HL-60/S4 treated with phorbol 12-myristate 13-acetate at 8.2 ng/mL for 4 days and 3 days (cell line): ENCODE measurements around the gene RSAD2.

ENCODE experiments used
- in situ Hi-C: fragments of 300-500 bp; cut with MboI; formaldehyde crosslinking; loops from 2 replicates; pipeline ENCODE4 v1.15.0; 2022; ENCODE audit warnings: low sequenced_read_pairs

The RSAD2 gene

DNA sequence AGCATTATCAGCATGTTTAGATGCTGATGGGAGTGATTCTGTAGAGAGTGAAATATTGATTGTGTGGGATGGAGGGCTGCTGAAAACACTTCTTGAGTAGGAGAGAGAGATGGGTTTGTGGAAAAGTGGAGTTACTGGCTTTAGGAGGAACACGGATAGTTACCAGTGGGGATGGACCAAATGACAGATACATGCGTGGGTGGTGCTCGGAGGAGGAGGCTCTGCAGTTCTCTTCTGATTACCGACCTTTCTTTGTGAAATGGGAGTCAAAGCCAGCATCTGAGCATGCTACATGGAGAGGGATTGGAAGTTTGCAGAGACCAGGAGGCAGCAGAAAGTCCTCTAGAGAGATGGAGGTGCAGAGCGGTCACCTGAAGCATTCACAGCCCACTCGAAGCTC lies 65.9 kb downstream of the RSAD2 start:
- in situ Hi-C loops: loop anchor here (10.0 kb wide), 1 partner anchor 61 kb away; no protein-coding TSS in a partner anchor

DNA sequence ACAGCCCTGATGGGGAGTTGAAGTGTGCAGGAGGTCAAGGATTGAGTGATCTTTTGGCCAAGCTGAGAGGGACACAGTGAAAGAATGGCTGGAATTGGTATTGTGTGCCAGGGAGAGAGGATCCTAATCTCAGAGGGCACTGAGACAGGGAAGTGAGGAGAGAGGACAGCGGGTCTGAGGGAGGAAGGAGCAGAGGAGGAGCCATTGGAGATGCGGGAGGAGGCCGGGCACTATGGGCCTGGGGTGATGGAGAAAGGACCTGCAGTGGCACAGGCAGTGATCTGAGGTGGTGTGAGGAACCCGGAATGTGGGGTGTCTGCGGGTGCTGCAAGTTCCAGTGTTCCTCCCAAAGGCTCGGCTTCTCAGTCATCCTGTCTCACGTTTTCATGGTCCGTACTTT lies 66.4 kb downstream of the RSAD2 start:
- in situ Hi-C loops: loop anchor here (10.0 kb wide), 1 partner anchor 61 kb away; no protein-coding TSS in a partner anchor

DNA sequence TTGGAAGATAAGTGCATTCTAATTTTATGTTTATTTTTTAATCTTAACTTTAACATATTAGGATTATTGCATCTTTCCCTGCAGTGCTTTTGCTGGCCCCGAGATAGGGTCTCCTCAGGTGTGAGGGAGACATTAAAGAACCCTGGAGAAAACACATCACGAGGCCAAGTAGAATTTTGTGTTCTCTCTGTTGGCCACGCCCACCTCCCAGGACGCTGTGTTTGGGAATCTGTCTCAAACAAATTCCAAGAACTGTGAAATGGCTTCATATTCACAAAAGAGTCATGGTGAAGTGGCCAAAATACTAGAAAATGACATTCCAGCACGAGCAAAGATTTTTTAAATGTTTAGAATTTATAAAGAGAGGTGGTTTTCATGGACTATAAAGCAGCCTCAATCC lies 67.0 kb downstream of the RSAD2 start:
- in situ Hi-C loops: loop anchor here (10.0 kb wide), 1 partner anchor 60 kb away; no protein-coding TSS in a partner anchor

DNA sequence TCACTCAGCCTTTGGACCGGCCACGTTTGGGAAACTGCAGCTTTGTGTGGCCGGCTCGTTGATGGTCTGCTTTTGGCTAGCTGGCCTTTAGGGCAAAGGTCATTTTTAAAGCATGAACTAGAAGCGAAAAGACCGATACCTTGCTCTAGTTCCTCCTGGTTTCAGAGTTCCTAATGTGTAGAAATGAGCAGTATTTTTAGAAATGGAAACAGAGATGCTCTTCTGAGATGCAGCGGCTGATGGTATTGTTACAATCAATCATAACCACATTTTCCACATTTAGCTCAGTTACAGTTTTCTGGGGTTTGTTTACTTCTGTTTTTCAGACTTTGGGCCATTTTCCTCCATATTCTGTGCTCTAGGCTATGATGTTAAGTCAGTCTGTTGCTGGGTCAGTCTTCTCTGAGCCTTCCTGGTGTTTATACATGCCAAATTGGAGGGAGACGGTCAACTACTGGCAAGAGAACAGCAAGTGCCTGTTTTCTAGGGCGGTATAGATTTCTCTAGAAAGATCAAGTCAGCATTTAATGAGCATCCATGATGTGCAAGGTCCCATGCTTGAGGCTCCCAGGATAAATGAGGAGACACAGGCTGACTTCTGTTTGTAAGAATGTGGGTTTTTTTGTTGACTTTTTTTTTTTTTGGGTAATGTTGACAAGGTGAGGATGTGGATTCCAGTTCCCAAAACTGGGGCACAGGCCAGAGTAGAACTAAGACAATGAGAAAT lies 67.7 kb downstream of the RSAD2 start:
- in situ Hi-C loops: loop anchor here (10.0 kb wide), 1 partner anchor 60 kb away; no protein-coding TSS in a partner anchor

DNA sequence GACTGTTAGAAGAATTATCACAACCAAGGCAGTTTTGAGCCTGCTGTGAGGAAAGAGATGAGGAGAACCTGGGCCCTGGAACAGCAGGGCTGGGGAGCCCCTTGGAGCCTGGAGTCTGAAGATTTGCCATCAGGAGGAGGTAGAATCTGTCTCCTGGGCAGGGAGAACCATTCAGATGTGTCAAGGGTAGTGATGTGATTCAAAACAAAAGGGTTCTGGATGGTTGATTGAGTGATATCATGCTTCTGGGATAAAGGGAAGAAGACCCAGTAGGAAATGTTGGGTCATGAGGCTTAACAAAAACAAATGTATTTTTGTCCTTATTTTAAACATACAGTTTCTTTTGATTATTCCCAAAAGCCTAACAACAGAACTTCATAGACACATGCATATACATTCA lies 68.2 kb downstream of the RSAD2 start:
- in situ Hi-C loops: loop anchor here (10.0 kb wide), 1 partner anchor 59 kb away; no protein-coding TSS in a partner anchor

GRCh38 chr2:6946722-6947121 lies 69.1 kb downstream of the RSAD2 start:
- in situ Hi-C loops: loop anchor here (10.0 kb wide), 1 partner anchor 58 kb away; no protein-coding TSS in a partner anchor
